Kidney epithelial cell (primary cell): ENCODE data around the gene NABP2. TPM values are rescaled to one million over a fixed set of nuclear protein-coding genes. Genes with fewer than 3 reads are reported as not detected.

Source experiments
- DNase-seq: peaks from one replicate; pipeline ENCODE4 v3.0.0-alpha.2; 2010; ENCODE audit warnings: low read depth
- H3K27me3 ChIP-seq: 2 replicates; pipeline ENCODE4 v1.6.0; 2011; ENCODE audit warnings: low read length; ENCODE audit not compliant: control insufficient read depth, insufficient read depth
- H3K36me3 ChIP-seq: 2 replicates; pipeline ENCODE4 v1.5.1; 2011; ENCODE audit warnings: low read length; ENCODE audit not compliant: control insufficient read depth, insufficient read depth
- H3K4me3 ChIP-seq: 2 replicates; pipeline ENCODE4 v1.5.1; 2011; ENCODE audit warnings: low read depth, mild to moderate bottlenecking, control low read depth, low read length
- total RNA-seq: library from RNA; depleted of rRNA; stranded (reverse); fragments of >200 nt; gene quantifications from 2 replicates; pipeline ENCODE4 v1.2.3, GENCODE V29; 2015
- TF ChIP-seq, protein P1 (sequence below): IDR thresholded peaks from 2 replicates; pipeline ENCODE4 v1.5.1; 2011; ENCODE audit warnings: mild to moderate bottlenecking, moderate library complexity, low read length, control low read depth, inconsistent platforms; ENCODE audit not compliant: insufficient read depth, poor library complexity, severe bottlenecking

The NABP2 gene
- total RNA-seq, 1 donor from 2014 or later, result 47.6 TPM

DNA sequence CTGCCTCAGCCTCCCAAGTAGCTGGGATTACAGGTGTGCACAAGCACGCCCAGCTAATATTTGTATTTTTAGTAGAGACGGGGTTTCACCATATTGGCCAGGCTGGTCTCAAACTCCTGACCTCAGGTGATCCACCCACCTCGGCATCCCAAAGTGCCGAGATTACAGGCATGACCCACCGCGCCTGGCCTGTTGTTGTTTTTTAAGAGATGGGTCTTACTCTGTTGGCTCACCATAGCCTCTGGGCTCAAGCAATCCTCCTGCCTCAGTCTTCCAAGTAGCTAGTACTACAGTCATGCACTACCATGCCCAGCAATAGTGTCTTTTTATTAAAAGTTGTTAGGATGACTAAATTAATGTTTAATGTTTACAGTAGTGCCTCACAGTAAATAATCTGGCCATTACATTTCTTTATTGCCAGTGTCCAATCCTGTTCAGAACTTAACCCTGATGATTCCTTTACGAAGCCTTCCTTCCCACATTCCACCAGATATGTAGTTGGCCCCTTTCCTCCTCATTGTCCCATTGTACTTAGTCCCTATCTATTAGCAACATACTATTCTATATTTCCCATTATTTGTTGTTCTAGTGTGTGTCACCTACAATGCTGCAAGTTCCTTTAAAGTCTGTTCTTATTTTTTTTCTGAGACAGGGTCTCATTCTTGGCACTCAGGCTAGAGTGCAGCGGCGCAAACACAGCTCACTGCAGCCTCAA, 26.1 kb upstream of the NABP2 start:
- no peaks in the 10 kb centered on the region for H3K27me3 ChIP-seq
- no peaks in the 10 kb centered on the region for H3K36me3 ChIP-seq
- TF ChIP-seq, protein P1, sequence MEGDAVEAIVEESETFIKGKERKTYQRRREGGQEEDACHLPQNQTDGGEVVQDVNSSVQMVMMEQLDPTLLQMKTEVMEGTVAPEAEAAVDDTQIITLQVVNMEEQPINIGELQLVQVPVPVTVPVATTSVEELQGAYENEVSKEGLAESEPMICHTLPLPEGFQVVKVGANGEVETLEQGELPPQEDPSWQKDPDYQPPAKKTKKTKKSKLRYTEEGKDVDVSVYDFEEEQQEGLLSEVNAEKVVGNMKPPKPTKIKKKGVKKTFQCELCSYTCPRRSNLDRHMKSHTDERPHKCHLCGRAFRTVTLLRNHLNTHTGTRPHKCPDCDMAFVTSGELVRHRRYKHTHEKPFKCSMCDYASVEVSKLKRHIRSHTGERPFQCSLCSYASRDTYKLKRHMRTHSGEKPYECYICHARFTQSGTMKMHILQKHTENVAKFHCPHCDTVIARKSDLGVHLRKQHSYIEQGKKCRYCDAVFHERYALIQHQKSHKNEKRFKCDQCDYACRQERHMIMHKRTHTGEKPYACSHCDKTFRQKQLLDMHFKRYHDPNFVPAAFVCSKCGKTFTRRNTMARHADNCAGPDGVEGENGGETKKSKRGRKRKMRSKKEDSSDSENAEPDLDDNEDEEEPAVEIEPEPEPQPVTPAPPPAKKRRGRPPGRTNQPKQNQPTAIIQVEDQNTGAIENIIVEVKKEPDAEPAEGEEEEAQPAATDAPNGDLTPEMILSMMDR, result no peak
- DNase-seq, result no peak
- H3K4me3 ChIP-seq, result no peak overlapping the region

GRCh38 chr12:56198836-56199235, 25.3 kb upstream of the NABP2 start:
- TF ChIP-seq, protein P1, result no peak
- H3K4me3 ChIP-seq, result no peak overlapping the region
- H3K27me3 ChIP-seq, result no peaks in the 10 kb centered on the region
- DNase-seq, result no peak
- no peaks in the 10 kb centered on the region for H3K36me3 ChIP-seq

GRCh38 chr12:56202366-56202765, 21.8 kb upstream of the NABP2 start:
- TF ChIP-seq, protein P1, result no peak
- Histone ChIP-seq H3K4me3 (no peak overlapping the region), H3K36me3 (peaks cover 4% of the 10 kb centered on the region), H3K27me3 (no peaks in the 10 kb centered on the region)
- no peak for DNase-seq

GRCh38 chr12:56202838-56203237, 21.3 kb upstream of the NABP2 start:
- no peak overlapping the region for H3K4me3 ChIP-seq
- TF ChIP-seq, protein P1, result no peak
- H3K27me3 ChIP-seq, result no peaks in the 10 kb centered on the region
- peaks cover 4% of the 10 kb centered on the region for H3K36me3 ChIP-seq
- DNase-seq, result no peak

GRCh38 chr12:56204275-56204674, 19.9 kb upstream of the NABP2 start:
- no peak for DNase-seq
- Histone ChIP-seq H3K4me3 (no peak overlapping the region), H3K27me3 (no peaks in the 10 kb centered on the region), H3K36me3 (peaks cover 4% of the 10 kb centered on the region)
- TF ChIP-seq, protein P1, result no peak

DNA sequence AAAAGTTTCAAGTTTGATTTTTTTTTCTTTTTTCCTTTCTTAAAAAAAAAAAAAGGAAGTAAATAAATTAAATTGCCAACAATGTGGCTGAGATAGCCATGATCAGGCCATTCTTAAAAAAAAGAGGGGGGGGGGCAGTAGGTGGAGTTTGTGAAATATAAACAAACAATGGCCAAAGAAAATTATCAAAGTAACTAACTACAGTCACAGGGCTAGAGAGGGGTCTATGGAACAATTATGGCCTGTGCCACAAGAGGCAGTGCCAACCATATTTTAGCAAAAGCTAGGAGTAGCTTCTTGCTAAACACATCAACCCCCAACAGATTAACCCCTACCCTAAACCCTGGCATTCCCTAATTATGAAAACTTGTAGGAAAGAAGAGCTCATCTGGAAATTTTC, 18.7 kb upstream of the NABP2 start:
- TF ChIP-seq, protein P1, result no peak
- Histone ChIP-seq H3K27me3 (no peaks in the 10 kb centered on the region), H3K36me3 (peaks cover 7% of the 10 kb centered on the region), H3K4me3 (no peak overlapping the region)
- no peak for DNase-seq
